Suppressor macrophage treated with lipopolysaccharide for 1 hour (primary cell): ENCODE measurements around the gene ZNF644.

Experiments
- DNase-seq, 3 donors: peaks; one replicate each; pipeline ENCODE4 v3.0.0-alpha.2; 2020 to 2022

ZNF644 gene

DNA sequence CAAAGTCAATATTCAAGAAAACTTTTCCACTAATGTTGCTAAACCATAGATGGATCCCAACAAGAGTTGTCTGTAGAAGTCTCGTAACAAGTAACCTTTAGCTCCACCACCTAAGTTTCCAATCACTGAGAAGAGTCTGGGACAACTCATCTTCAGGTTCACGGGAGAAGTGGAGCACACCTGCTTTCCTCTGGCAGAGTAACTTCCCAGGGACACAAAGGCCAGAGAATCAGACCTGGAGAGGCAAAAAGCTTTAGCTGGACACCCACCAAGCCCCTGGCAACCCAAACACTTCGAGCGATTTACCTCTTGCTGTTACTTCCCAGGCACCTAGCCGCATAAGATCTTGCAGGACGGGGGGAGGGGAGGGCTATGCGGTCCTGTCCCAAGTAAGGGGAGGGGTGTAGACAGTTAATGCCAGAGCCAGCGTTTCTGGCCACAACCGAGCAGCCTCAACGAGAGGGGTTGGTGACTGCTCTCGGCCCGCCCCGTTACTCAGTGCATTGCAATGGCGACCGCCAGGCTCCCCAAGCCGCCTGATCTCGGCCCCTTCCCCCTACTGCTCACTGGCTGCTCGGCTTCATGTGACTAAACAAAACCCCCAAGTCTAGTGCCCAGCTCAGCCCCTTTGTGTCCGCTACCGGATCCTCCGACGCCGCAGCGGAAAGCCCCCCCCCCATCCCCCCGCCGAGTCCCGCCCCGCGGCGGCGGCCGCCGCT is 709 bp downstream of the ZNF644 start:
- DNase-seq, result peak; percentile 72 to 80 (median 77)

DNA sequence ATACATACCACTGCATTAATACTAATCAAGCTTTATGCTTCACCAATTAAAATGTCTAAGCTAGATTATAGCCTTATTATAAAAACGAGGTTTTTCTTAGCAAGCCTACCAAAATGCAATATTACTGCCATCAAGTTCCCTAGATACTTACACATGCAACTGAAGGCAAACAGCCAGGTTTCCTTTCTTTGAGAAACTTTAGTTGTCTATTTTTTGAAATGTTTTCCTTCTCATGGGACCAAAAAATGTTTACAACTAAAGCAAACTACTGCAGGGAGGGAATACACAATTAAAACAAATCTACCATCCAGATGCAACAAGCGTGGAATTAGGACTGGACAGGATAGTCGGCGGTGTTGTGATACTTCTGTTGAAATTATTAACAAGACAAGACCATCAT is 1.3 kb downstream of the ZNF644 start:
- DNase-seq, result no peak

DNA sequence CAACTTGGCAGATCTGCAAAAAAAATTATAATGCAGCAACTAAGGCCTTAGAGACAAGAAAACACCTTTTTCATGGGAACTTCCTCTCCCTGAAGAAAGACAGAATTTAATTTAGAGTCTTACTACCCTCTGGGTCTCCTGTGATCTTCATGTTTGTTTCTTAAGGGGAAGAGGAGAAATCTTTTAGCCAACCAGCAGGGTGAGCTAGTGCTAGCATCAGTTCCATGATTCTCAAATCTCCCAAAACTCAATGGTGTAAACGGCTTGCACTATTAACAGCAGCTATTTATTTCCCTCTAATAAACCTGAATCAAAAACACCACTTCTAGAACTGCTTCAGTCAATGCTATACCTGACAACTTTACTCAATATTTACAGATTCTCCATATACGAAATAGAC is 3.8 kb downstream of the ZNF644 start:
- peak; percentile 42 to 47 (median 44) for DNase-seq

DNA sequence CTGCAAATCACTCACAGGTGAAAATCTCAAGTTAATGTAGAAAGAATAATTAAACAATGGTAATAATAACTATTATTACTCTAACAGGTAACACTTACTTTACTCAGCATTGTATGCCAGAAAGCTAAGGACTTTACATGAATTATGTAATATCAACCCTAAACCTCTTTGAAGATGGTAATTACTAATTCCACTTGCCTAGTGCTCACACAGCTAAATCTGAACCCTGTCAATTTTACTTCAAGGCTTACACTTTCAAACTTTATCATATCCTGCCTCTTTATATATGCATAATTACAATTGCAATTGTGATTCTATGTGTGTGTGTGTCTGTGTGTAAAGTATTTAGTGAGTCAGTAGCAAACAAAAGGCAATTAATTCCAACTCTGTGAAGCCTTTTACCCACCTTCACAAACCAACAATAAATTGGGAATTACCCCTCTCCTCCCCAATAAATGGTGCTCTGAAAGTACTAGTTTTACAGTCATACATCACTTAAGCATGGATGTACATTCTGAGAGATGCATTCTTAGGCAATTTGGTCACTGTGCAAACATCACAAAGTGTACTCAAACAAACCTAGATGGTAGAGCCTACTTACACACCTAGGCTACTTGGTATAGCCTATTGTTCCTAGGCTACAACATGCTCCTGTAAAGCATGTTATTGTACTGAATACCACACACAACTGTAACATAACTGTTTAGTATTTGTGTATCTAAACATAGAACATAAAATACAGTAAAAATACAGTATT is 5.9 kb downstream of the ZNF644 start:
- no peak for DNase-seq

DNA sequence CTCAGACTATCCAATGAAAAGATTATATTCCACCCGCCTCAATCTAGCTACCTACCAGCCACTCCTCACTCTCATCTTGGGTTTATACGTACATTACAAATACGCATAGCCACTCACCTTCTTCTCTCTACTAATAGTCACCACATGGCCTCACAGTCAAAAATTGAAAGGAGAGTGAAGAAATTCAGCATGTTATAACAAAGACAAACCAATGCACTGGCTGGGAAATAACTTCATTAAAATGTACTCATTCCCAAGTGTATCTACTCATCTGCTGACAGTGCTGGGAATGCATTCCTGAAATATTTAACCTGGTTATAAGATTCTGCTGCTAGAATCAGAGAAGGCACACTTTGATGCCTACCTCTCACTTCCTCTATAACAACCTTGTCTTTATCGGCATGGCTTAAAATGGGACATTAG is 6.5 kb downstream of the ZNF644 start:
- no peak for DNase-seq

DNA sequence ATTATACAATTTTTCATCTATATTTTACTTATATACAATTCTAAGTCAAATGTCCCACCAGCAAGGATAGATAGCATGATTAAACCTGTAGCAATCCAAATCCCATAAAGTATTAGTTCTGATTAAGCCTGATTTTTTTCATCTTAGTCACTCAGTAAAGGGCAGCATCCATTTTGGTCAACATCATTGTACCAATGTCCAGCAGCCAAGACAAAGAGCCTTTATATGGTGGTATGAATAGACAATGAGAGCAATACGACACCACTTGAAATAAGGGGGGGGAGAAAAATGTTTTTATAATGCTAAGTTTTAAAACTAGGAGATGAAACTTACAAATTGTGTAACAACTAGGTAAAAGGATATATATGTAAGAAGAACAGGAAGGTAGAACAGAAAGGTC is 7.4 kb downstream of the ZNF644 start:
- DNase-seq, result no peak

DNA sequence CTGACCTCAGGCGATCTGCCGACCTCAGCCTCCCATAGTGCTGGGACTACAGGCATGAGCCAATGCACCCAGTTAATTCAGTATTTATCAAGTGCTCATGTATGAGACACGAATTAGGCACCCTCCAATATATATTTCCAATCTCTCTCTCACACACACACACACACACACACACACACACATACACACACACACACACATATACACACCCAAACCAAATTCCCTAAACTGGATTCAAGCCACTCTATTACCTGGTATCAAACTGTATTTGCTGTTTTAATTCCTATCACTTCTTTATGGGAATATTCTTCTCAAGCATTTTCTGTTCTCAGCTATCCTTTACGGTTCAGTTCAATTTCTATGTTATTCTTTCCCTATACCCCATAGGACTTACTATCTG is 8.5 kb downstream of the ZNF644 start:
- DNase-seq, result no peak

DNA sequence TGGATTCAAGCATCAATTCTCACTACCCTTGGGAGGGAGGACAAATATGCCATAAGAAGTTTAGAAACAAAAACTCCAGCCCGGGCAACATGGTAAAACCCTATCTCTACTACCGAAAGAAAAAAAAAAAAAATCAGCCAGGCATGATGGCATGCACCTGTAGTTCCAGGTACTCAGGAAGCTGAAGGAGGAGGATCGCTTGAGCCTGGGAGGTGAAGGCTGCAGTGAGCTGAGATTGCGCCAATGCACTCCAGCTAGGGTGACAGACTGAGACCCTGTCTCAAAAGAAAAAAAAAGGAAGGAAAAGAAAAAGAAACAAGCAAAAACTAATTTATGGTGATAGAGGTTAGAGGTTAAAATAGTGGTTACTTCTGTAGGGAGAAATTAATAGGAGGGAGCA is 9.6 kb downstream of the ZNF644 start:
- no peak for DNase-seq

DNA sequence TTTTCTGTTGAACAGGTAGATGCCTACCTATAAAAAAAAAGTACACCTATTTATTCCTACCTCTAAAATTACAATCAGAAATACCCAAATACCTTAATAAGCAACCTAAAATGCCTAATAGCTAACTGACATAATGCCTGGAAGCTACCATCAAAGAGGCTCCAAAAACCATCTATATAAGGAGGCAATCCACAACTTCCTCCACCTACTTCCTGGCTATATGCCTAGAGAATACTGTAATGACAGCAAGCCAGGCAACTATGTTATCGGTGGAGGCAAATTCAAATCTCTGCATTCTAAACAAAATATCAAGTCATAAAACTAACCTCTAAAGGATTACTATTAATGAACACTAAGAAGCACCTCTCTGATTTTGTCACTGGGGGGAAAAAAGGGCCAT is 10.1 kb downstream of the ZNF644 start:
- DNase-seq, result no peak

DNA sequence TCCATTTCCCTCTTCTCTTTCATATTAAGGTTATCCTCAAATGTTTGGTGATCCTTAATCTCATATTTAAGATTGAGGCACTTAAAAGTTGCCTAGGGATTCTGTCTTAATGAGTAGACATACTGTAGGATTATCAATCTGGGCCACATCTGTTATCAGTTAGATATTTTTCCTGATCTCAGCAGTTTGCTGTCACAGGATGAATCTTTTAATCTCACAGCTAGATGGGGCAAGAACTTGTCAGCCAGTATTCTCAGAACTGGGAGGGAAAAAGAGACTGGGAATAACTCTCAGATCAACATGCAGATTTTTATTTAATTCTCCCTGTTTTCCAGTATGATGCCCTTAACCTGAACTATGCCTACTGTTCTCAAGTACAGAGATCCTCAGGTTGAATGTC is 14.0 kb downstream of the ZNF644 start:
- no peak for DNase-seq

DNA sequence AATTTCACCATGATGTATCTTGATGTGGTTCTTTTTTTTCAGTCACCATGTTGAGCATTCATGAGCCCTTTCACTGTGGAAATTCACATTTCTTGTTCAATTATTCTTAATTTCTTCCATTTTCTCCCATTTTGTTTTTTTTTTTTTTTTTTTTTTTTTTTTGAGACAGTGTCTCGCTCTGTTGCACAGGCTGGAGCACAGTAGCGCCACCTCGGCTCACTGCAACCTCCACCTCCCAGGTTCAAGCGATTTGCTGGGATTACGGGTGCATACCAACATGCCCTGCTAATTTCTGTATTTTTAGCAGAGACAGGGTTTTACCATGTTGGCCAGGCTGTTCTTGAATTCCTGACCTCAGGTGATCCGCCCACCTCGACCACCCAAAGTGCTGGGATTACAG is 14.7 kb downstream of the ZNF644 start:
- DNase-seq, result no peak

DNA sequence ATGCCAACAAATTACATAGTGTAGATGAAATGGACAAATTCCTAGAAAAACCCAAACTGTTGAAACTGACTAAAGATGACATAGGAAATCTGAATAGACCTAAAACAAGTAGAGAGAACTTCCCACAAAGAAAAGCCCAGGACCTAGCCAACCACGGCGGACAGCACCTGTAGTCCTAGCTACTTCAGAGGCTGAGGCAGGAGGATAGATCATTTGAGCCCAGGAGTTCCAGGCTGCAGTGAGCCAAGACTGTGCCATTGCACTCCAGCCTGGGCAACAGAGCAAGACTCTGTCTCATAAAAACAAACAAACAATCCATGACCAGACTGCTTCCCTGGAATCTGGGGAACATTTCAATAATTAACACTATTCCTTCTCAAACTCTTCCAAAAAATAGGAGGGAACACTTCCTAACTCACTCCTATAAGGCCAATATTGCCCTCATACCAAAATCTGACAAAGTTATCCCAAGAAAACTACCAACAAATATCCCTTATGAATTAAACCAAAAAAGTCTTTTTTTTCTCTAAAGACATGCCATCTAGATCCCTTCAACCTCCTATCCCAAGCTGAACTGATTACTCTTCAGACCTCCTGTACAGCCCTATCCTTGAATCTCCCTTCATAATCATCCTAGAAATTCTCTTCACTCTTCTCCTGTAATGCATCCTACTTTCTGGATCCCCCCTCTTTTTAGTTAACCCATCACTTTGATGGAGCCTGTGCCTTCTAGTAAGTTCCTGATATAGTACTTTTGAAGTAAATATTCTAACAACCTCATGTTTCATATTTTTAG is 15.5 kb downstream of the ZNF644 start:
- no peak for DNase-seq

DNA sequence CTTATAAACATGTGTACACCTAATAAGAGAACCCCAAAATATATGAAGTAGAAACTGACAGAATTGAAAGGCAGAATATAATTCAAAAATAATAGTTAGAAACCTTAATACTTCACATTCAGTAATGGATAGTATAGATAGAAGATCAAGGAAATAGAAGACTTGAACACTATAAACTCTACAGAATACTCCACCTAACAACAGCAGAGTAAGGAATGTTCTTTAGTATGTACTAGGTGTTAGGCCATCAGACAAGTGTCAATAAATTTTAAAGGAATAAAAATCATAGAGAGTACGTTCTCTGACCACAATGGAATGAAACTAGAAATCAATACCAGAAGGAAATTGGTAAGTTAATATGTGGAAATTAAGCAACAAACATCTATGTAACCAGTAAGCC is 16.6 kb downstream of the ZNF644 start:
- no peak for DNase-seq

DNA sequence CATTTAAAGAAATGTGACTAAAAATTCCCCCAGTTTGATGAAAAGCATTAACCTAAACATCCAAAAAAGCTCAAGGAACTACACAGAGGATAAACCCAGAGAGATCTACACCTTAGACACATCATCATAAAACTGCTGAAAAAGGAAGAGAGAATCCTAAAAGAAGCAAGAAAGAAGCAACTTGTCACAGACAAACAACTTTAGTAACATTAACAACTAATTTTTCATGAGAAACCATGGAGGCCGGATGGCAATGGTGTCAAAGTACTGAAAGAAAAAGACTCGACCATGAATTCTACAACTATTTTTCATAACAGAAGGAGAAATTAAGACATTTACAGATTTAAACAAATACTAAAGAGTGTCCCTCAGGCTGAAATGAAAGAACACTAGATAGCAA is 17.7 kb downstream of the ZNF644 start:
- no peak for DNase-seq

DNA sequence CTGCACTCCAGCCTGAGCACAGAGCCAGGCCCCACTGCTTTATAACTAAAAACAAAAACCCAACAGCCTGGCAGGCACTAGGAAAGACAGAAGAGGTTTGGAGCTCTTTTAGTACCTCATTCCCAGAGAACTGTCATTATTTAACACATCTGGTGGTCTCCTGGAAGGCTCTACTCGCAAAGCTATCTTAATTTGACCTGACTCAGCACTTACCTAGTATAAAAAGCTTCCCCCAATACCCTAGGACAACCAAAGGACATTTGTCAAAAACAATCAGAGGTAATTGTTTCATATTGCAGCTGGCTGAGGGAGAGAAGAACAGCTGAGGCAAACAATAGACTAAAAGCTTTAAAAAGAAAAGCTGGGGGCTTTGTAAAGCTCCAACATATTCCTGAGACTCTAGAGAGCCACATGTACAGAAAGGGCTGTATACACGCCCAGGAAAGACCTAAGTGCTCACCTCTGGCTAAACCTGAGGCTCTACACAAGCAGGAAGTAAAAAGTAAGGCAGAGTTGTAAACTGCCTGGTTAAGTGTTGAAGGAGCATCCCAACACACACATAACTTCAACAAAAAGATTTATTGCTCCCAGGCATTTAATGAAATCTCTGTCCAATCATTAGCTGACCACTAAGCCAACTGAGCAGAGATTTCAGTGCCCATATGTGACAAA is 25.0 kb downstream of the ZNF644 start:
- DNase-seq, result no peak

DNA sequence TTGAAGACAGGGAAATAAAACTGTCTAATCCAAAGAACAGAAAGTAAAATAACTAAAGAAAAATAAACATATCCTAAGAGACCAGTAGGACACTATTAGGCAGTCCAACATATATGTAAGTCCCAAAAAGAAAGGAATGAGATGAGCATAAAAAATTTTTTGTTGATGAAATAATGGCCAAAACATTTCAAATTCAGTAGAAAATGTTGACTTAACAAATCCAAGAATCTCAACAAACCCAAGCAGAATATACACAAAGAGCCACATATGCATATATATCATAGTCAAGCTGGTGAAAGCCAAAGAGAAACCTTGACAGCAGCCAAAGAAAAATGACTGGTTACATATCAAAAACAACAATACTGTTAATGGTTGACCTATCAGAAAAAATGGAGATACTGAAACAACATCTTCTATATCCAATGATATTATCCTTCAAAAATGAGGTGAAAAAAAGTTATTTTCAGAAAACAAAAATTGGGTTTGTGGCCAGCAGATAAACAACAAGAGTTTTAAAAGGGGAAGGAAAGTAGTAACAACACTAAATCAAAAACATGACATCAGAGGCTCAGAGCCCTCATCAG is 26.4 kb downstream of the ZNF644 start:
- peak in 1 of 3 donors; percentile 33 for DNase-seq

DNA sequence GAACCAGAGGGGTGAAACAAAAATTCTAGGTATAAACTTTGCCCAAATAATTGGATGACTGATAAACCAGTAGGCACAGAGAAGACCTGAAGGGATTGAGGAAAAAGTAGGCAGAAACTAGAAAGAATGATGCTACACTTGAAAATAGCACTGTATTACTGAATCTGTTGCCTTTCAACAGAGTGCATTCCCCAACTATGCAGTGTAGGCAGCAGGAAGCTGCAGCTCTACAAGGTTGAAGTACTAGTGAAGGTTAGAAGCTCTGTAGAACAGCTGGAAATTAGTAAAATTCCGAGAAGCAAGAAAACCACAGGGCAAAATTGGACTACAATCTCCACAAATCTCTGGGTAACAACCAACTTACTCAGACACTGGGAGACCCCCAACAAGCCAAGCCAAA is 27.4 kb downstream of the ZNF644 start:
- no peak for DNase-seq

DNA sequence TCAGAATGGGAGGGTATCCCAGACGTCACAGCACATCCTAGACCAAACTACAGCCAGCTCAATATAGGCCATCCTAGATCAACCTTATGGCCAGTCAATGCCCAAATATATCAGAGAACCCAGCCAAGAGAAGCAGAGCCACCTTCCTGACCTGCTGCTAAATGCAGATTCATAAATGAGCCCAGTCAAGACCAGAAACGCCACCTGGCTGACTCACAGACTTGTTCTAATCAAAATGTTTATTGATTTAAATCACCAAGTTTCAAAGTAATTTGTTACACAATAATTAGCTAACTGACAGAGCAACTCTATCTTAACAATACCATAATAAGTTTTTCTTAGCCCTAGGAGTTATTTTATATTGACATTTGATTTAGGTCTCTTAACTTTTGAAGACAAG is 28.6 kb downstream of the ZNF644 start:
- DNase-seq, result no peak

DNA sequence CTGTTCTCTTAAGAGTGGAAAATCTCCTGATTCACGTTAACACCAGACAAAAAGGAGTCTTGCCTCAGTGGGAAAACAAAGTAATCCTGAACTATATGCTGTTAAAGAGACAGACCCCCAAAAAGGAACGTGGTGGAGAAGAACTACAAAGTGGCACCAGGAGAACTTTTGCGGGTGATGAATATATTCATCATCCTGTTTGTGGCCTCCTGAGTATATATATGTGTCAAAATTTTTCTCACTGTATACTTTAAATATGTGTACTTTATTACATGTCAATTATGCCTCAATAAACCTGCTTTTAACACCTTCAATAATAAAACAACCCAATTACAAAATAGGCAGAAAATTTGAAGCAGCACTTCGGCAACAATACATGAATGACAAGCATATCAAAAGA is 31.1 kb downstream of the ZNF644 start:
- DNase-seq, result no peak

DNA sequence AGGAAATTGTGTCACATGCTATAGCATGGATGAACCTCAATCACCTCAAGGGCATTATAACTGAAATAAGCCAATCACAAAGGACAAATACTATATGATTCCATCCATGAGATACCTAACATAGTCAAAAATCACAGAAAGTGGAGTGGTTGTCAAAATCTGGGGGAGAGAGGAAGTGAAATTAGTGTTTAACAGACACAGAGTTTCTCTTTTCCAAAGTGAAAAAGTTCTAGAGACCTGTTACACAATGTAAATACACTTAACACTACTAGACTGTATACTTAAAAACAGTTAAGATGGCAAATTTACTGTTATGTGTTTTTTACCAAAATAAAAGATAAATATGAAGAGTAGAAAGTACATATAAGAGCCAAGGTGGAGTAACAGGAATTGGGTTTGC is 31.8 kb downstream of the ZNF644 start:
- DNase-seq, result peak; percentile 10 to 39 (median 29)

DNA sequence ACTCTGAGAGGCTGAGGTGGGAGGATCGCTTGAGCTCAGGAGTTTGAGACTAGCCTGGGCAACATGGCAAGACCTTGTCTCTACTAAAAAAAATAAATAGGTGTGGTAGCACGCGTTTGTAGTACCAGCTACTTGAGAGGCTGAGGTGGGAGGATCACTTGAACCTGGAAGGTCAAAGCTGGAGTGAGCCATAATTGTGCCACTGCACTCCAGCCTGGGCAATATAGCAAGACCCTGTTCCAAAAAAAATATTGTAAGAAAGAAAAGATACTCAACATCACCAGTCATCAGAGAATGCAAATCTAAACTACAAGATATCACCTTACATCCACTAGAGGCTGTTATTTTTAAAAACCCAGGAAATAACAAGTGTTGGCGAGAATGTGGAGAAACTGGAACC is 32.5 kb downstream of the ZNF644 start:
- DNase-seq, result no peak

DNA sequence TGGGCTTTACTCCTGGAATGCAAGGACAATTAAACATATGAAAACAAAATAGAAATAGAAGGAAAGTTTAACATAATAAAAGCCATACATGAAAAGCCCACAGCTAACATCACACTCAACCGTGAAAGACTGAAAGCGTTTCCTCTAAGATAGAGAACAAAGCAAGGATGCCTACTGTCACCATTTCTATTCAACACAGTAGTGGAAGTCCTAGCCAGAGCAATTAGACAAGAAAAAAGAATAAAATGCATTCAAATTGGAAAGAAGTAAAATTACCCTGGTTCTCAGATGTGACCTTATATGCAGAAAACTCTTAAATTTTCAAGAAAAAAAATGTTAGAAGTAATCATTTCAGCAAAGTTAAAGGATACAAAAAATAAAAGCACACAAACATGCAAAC is 34.0 kb downstream of the ZNF644 start:
- DNase-seq, result no peak

DNA sequence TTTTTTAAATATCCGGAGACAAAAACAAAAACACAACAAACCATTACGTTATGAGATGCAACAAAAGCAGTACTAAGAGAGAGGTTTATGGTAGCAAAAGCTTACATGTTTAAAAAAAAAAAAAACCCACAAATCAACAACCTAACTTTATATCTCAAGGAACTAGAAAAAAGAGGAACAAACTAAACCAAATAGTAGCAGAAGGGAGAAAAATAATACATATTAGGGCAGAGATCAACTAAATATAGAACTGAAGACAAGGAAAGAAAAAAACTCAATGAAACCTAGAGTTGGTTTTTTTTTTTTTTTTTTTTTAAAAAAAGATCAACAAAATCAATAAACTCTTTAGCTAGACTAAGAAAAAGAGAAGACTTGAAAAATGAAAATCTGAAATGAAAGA is 34.9 kb downstream of the ZNF644 start:
- peak in 1 of 3 donors; percentile 13 for DNase-seq
